SK-N-SH treated with all-trans-retinoic acid at 6 μM for 48 hours (cell line): Measurements from ENCODE around the gene DAB1.

Experiments used
- ATAC-seq: fragments of 200-7000 bp; cut with Tn5 transposase; 3 replicates; pipeline ENCODE4 v1.9.1; 2020; ENCODE audit warnings: mild to moderate bottlenecking, moderate library complexity
- ARNTL ChIP-seq: fragments of 450-650 bp; formaldehyde crosslinking; IDR thresholded peaks from 2 replicates; pipeline ENCODE4 v1.5.0; 2020; ENCODE audit warnings: low read depth, mild to moderate bottlenecking, moderate library complexity, borderline replicate concordance
- BACH2 ChIP-seq: fragments of 250-450 bp; sonication (Bioruptor Pico); IDR thresholded peaks from 2 replicates; pipeline ENCODE4 v1.9.0; 2021; ENCODE audit warnings: mild to moderate bottlenecking, borderline replicate concordance
- CREB5 ChIP-seq: fragments of 250-450 bp; sonication (Bioruptor Pico); IDR thresholded peaks from 2 replicates; pipeline ENCODE4 v1.5.1; 2020; ENCODE audit warnings: low read depth, mild to moderate bottlenecking, moderate library complexity
- CSDC2 ChIP-seq: fragments of 250-450 bp; sonication (Bioruptor Pico); IDR thresholded peaks from 2 replicates; pipeline ENCODE4 v1.5.0; 2020; ENCODE audit warnings: mild to moderate bottlenecking, moderate library complexity
- CSRNP3 ChIP-seq: fragments of 250-450 bp; sonication (Bioruptor Pico); IDR thresholded peaks from 2 replicates; pipeline ENCODE4 v1.5.1; 2021; ENCODE audit warnings: mild to moderate bottlenecking, moderate library complexity
- ESRRG ChIP-seq: fragments of 250-450 bp; sonication (Bioruptor Pico); IDR thresholded peaks from 2 replicates; pipeline ENCODE4 v1.6.1; 2021; ENCODE audit warnings: mild to moderate bottlenecking
- GLIS3 ChIP-seq: fragments of 250-450 bp; sonication (Bioruptor Pico); IDR thresholded peaks from 2 replicates; pipeline ENCODE4 v1.5.0; 2020; ENCODE audit warnings: mild to moderate bottlenecking, moderate library complexity
- ISL1 ChIP-seq: fragments of 250-450 bp; sonication (Bioruptor Pico); IDR thresholded peaks from 2 replicates; pipeline ENCODE4 v2.1.2; 2022; ENCODE audit warnings: mild to moderate bottlenecking, moderate library complexity
- OSR1 ChIP-seq: fragments of 250-450 bp; sonication (Bioruptor Pico); IDR thresholded peaks from 2 replicates; pipeline ENCODE4 v1.8.0; 2022; ENCODE audit warnings: moderate library complexity, mild to moderate bottlenecking, inconsistent platforms
- PATZ1 ChIP-seq: fragments of 250-450 bp; sonication (Bioruptor Pico); IDR thresholded peaks from 2 replicates; pipeline ENCODE4 v1.8.0; 2020; ENCODE audit warnings: mild to moderate bottlenecking, moderate library complexity, borderline replicate concordance
- POU6F1 ChIP-seq: fragments of 250-450 bp; sonication (Bioruptor Pico); IDR thresholded peaks from 2 replicates; pipeline ENCODE4 v1.8.0; 2021; ENCODE audit warnings: low read depth, mild to moderate bottlenecking, moderate library complexity, borderline replicate concordance
- PPARA ChIP-seq: fragments of 250-450 bp; sonication (Bioruptor Pico); IDR thresholded peaks from 2 replicates; pipeline ENCODE4 v1.5.0; 2020; ENCODE audit warnings: mild to moderate bottlenecking, borderline replicate concordance
- SNAI2 ChIP-seq: fragments of 250-450 bp; sonication (Bioruptor Pico); IDR thresholded peaks from 2 replicates; pipeline ENCODE4 v1.5.0; 2020; ENCODE audit warnings: mild to moderate bottlenecking, moderate library complexity
- TCF4 ChIP-seq: fragments of 250-450 bp; sonication (Bioruptor Pico); IDR thresholded peaks from 2 replicates; pipeline ENCODE4 v1.8.0; 2021; ENCODE audit warnings: mild to moderate bottlenecking, moderate library complexity, borderline replicate concordance
- TOX ChIP-seq: fragments of 250-450 bp; sonication (Bioruptor Pico); IDR thresholded peaks from 2 replicates; pipeline ENCODE4 v1.8.0; 2021; ENCODE audit warnings: mild to moderate bottlenecking, moderate library complexity, borderline replicate concordance
- TSHZ2 ChIP-seq: fragments of 250-450 bp; sonication (Bioruptor Pico); IDR thresholded peaks from 2 replicates; pipeline ENCODE4 v1.5.0; 2020; ENCODE audit warnings: mild to moderate bottlenecking, moderate library complexity
- ZFP3 ChIP-seq: fragments of 250-450 bp; sonication (Bioruptor Pico); IDR thresholded peaks from 2 replicates; pipeline ENCODE4 v1.5.0; 2020; ENCODE audit warnings: mild to moderate bottlenecking, moderate library complexity
- ZFP30 ChIP-seq: fragments of 450-650 bp; formaldehyde crosslinking; IDR thresholded peaks from 2 replicates; pipeline ENCODE4 v1.5.0; 2022; ENCODE audit warnings: mild to moderate bottlenecking, moderate library complexity
- ZNF565 ChIP-seq: fragments of 450-650 bp; formaldehyde crosslinking; conservative IDR thresholded peaks from 2 replicates; pipeline ENCODE4 v1.5.0; 2020; ENCODE audit warnings: low read depth, mild to moderate bottlenecking, moderate library complexity
- ZNF70 ChIP-seq: fragments of 450-650 bp; formaldehyde crosslinking; IDR thresholded peaks from 2 replicates; pipeline ENCODE4 v1.5.0; 2020; ENCODE audit warnings: mild to moderate bottlenecking, moderate library complexity
- ZNF8 ChIP-seq: fragments of 450-650 bp; formaldehyde crosslinking; IDR thresholded peaks from 2 replicates; pipeline ENCODE4 v1.5.0; 2020; ENCODE audit warnings: mild to moderate bottlenecking, moderate library complexity

Gene DAB1

GRCh38 chr1:57252597-57253294, 171.1 kb downstream of the DAB1 start:
- no peak for TF ChIP-seq PATZ1 (CRISPR knock-in tag)
- no peak for TF ChIP-seq ISL1 (CRISPR knock-in tag)
- TF ChIP-seq ZNF70, result no peak
- TF ChIP-seq ZFP3, result no peak
- no peak for TF ChIP-seq PPARA (CRISPR knock-in tag)
- no peak for TF ChIP-seq CREB5 (CRISPR knock-in tag)
- TF ChIP-seq ZNF565 (CRISPR knock-in tag), result no peak
- TF ChIP-seq GLIS3 (CRISPR knock-in tag), result no peak
- no peak for TF ChIP-seq CSRNP3 (CRISPR knock-in tag)
- no peak for TF ChIP-seq TOX (CRISPR knock-in tag)
- TF ChIP-seq TCF4 (CRISPR knock-in tag), result no peak
- TF ChIP-seq ZFP30 (CRISPR knock-in tag), result no peak
- ATAC-seq, result peak; percentile 67

GRCh38 chr1:57250021-57250420, 173.8 kb downstream of the DAB1 start:
- TF ChIP-seq TSHZ2, result no peak
- TF ChIP-seq PATZ1 (CRISPR knock-in tag), result no peak
- no peak for TF ChIP-seq OSR1 (CRISPR knock-in tag)
- no peak for TF ChIP-seq GLIS3 (CRISPR knock-in tag)
- TF ChIP-seq ZFP3, result no peak
- TF ChIP-seq ZFP30 (CRISPR knock-in tag), result no peak
- TF ChIP-seq CREB5 (CRISPR knock-in tag), result no peak
- no peak for TF ChIP-seq PPARA (CRISPR knock-in tag)
- TF ChIP-seq ZNF565 (CRISPR knock-in tag), result no peak
- TF ChIP-seq ESRRG (CRISPR knock-in tag), result no peak
- no peak for TF ChIP-seq BACH2 (CRISPR knock-in tag)
- TF ChIP-seq POU6F1 (CRISPR knock-in tag), result no peak
- TF ChIP-seq ARNTL (CRISPR knock-in tag), result no peak
- no peak for TF ChIP-seq ISL1 (CRISPR knock-in tag)
- no peak for TF ChIP-seq TCF4 (CRISPR knock-in tag)
- TF ChIP-seq SNAI2, result no peak
- TF ChIP-seq CSDC2, result no peak
- no peak for TF ChIP-seq ZNF70
- TF ChIP-seq ZNF8 (CRISPR knock-in tag), result no peak

More at GRCh38 chr1:57250021-57250420, 173.8 kb downstream of the DAB1 start:
- no peak for ATAC-seq
